Left colon (tissue), 2 donors: ENCODE measurements around the gene SEPTIN8. TPM values are rescaled to one million over a fixed set of nuclear protein-coding genes. Genes with fewer than 3 reads are reported as not detected.

Experiments used
- ATAC-seq: fragments of 200-7000 bp; cut with Tn5 transposase; one replicate; pipeline ENCODE4 v1.9.1; 2020; ENCODE audit warnings: mild to moderate bottlenecking, moderate library complexity
- DNase-seq, 2 donors: peaks; one replicate each; pipeline ENCODE4 v3.0.0-alpha.2; 2020
- intact Hi-C, 2 donors: fragments of 100-400 bp; cut with DNase I in 1 of 2; cut with micrococcal nuclease in 1 of 2; formaldehyde crosslinking; loops; one replicate each; pipeline versions ENCODE4 v1.11.2 to v1.14.0; 2022; cut with DNase I, micrococcal nuclease
- total RNA-seq, 2 donors: library from RNA; stranded (reverse); fragmentation: NEBNext Ultra II Directional; extraction: Animal tissue kit (Norgen Biotek cat#: 25700); gene quantifications; one replicate each; pipeline ENCODE4 v1.2.1, GENCODE V29; 2021
- donor health status: DM: no; HTN: no; CAD: no.
- donor health status: DM: yes; HTN: yes; CAD: no.

SEPTIN8 gene
- total RNA-seq, 2 donors from 2014 or later: 58.7 to 59.6 TPM

DNA sequence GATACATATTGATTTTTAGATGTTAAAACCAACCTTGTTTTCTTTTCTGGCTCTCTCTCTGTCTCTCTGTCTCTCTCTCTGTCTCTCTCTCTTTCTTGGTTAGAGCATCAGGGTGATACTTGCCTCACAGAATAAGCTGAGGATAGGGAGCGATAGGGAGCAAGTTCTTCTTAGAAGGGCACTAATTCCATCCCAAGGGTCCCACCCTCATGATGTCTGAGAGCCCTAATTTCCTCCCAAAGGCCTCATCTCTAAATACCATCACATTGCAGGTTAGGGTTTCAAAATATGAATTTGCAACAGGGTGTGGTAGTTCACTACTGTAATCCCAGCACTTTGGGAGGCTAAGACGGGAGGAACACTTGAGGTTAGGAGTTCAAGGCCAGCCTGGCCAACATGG, 34.9 kb downstream of the SEPTIN8 start:
- ATAC-seq (no peak), DNase-seq (no peak)
- intact Hi-C loops: no loop called here

DNA sequence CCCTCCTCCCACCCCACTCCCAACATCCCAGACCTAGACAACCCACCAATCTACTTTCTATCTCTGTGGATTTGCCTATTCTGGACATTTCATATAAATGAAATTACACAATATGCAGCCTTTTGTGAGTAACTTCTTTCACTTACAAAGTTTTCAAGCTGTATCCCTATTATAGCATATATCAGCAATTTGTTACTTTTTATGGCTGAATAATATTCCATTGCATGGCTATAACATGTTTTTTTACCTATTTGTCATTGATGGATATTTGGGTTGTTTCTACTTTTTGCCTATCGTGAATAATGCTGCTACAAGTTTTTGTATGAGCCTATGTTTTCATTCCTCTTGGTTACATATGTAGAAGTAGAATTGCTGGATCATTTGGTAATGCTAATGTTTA, 37.8 kb downstream of the SEPTIN8 start:
- ATAC-seq (no peak), DNase-seq (no peak)
- intact Hi-C loops: no loop called here

- no peak for DNase-seq
- intact Hi-C loops: no loop called here
- no peak for ATAC-seq
These were observed 38.9 kb downstream of the SEPTIN8 start for GRCh38 chr5:132737982-132738681.

GRCh38 chr5:132736853-132737833, 39.9 kb downstream of the SEPTIN8 start, which contains the start of gene KIF3A:
Gene KIF3A, minus strand, starts transcription at chr5:132737546. Its CDS starts 127 bp downstream, at chr5:132737419.
- intact Hi-C loops: no loop called here
- ATAC-seq: peak; percentile 99
- peak; percentile 98 to 99 for DNase-seq

GRCh38 chr5:132734687-132735086, 42.4 kb downstream of the SEPTIN8 start:
- DNase-seq (no peak), ATAC-seq (no peak)
- intact Hi-C loops: no loop called here

GRCh38 chr5:132733499-132734148, 43.4 kb downstream of the SEPTIN8 start:
- intact Hi-C loops: no loop called here
- DNase-seq: no peak
- no peak for ATAC-seq

- DNase-seq: no peak
- no peak for ATAC-seq
- intact Hi-C loops: no loop called here
These were observed 47.1 kb downstream of the SEPTIN8 start for GRCh38 chr5:132729896-132730295.

- DNase-seq: no peak
- ATAC-seq: no peak
- intact Hi-C loops: no loop called here
These were observed 51.3 kb downstream of the SEPTIN8 start for GRCh38 chr5:132725745-132726144.

DNA sequence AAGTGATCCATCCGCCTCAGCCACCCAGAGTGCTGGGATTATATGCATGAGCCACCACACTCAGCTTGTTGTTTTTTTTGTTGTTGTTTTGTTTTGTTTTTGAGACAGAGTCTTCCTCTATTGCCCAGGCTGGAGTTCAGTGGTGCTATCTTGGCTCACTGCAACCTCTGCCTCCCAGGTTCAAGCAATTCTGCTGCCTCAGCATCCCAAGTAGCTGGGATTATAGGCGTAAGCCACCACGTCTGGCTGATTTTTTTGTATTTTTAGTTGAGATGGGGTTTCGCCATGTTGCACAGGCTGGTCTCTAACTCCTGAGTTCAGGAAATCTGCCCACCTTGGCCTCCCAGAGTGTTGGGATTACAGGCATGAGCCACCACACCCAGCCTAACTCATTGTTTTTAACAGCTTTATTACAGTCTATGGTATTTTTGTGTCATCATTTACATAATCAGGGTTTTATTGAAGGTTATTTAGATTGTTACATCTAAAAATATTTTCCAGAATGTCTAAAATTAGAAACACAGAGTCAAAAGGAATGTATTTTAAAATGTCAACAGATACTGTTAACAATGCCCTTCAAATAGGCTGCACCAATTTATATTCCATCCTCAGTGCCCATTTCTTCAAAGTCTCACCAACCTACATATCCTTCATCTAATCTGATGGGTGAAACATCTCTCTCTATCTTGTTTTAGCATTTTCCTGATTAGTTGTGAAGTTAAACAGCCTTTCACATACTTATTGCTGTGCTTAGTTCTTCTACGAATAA, 58.3 kb downstream of the SEPTIN8 start:
- no peak for ATAC-seq
- intact Hi-C loops: no loop called here

DNA sequence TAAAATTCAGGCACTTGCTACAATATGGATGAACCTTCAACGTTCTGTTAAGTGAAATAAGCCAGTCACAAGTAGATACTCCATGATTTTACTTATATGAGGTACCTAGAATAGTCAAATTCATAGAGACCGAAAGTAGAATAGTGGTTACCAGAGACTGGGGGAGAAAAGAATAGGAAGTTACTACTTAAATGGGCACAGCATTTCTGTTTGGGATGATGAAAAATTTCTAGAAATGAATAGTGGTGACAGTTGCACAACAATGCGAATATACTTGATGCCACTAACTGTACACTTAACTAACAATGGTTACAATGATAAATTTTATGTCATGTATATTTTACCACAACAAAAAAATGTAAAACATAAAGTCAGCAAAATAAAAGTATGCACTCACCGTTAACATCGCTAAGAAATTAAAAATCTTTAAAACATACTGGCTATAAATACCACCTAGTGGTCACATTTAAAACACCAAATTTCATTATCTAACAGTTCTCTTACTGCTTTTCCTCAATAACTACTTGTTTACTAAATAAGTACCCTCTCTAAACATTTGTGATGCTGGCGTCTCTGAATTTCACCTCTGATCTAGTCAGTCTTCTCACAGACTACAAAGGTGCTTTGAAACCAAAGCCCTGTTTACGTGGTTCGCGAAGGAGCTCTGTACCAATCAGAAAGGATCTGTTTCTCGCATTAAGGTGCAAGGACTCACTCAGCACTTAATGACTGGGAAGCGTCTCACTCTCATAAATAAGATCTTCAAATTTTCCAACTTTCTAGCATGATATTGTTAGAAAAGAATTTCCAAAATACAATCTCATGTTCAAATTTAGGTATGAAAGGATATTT, 62.4 kb downstream of the SEPTIN8 start:
- intact Hi-C loops: no loop called here
- DNase-seq (no peak), ATAC-seq (no peak)

More for the DNA sequence above, 58.3 kb downstream of the SEPTIN8 start:
- DNase-seq: no peak

DNA sequence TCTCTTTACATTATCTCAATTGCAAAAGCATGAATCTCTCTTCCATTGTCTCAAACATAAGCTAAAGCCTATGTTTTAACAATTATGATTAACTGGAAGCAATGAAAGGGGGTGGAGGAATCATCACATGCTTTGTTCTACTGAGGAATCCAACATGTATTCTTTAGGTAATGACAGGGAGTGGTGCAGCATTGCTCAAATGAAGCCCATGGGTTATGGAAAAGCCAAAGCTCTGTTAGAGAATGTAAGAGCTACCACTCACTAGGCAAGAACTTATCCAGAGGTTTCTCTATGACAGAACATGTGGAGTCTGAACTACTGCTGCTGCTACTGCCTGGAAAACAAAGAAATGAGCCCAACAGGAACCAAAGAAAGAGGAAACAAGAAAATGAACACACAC, 68.4 kb downstream of the SEPTIN8 start:
- DNase-seq (no peak), ATAC-seq (no peak)
- intact Hi-C loops: no loop called here

- ATAC-seq (no peak), DNase-seq (no peak)
- intact Hi-C loops: no loop called here
These were observed 72.2 kb downstream of the SEPTIN8 start for GRCh38 chr5:132704875-132705274.

Other genes with a start within 250 kb of the SEPTIN8 start
- gene IL5, start 233.7 kb downstream of the SEPTIN8 start, total RNA-seq: not detected
- gene RAD50, start 220.3 kb downstream of the SEPTIN8 start, total RNA-seq: 10 to 100 TPM; 35.9 to 36.3 TPM
- not detected for gene IL13, start 119.1 kb downstream of the SEPTIN8 start, total RNA-seq
- not detected for gene IL4, start 103.2 kb downstream of the SEPTIN8 start, total RNA-seq
- 1 to 10 TPM; 3.9 to 6.1 TPM for gene KIF3A, start 39.7 kb downstream of the SEPTIN8 start, total RNA-seq
- gene CCNI2, start 29.8 kb downstream of the SEPTIN8 start, total RNA-seq: 10 to 100 TPM; 11.4 to 13.4 TPM
- gene SOWAHA, start 36.1 kb upstream of the SEPTIN8 start, total RNA-seq: 10 to 100 TPM; 36.0 to 38.8 TPM
- gene SHROOM1, start 53.4 kb upstream of the SEPTIN8 start, total RNA-seq: 10 to 100 TPM; 49.4 to 53.4 TPM
- gene GDF9, start 89.2 kb upstream of the SEPTIN8 start, total RNA-seq: under 1 TPM; 0.09 to 0.50 TPM
- 100 to 1,000 TPM; 769 to 906 TPM for gene UQCRQ, start 89.4 kb upstream of the SEPTIN8 start, total RNA-seq
- gene LEAP2, start 96.4 kb upstream of the SEPTIN8 start, total RNA-seq: 10 to 100 TPM in 1 of 2 donors, 1 to 10 TPM in 1; 2.9 to 10.7 TPM
- 10 to 100 TPM; 65.2 to 74.7 TPM for gene AFF4, start 186.4 kb upstream of the SEPTIN8 start, total RNA-seq
- gene ZCCHC10, start 249.3 kb upstream of the SEPTIN8 start, total RNA-seq: 10 to 100 TPM; 31.1 to 36.6 TPM